SK-N-MC (cell line): ENCODE data around the gene DCUN1D5.
"Not testable (repeated sequence)": the region's sequence is repeated elsewhere in the genome, so short reads cannot be mapped to it uniquely, and the experiment has no call there.

ENCODE experiments used
- DNase-seq: peaks from one replicate; pipeline ENCODE4 v3.0.0-alpha.2; 2011; ENCODE audit warnings: low read depth, low spot score
- H3K27ac ChIP-seq: fragments of 200-600 bp; sonication (generic); 2 replicates; pipeline ENCODE4 v1.5.1; 2016; ENCODE audit warnings: mixed run types
- H3K36me3 ChIP-seq: fragments of 200-600 bp; sonication (generic); 2 replicates; pipeline ENCODE4 v1.6.1; 2017; ENCODE audit warnings: antibody characterized with exemption, low read length, mixed read lengths; ENCODE audit not compliant: insufficient read depth
- H3K4me3 ChIP-seq: fragments of 200-600 bp; sonication (generic); 2 replicates; pipeline ENCODE4 v1.5.1; 2016
- H3K9ac ChIP-seq: fragments of 200-600 bp; sonication (generic); 2 replicates; pipeline ENCODE4 v1.8.0; 2017; ENCODE audit warnings: mixed run types, mixed read lengths; ENCODE audit not compliant: insufficient read length
- H3K9me3 ChIP-seq: fragments of 200-600 bp; sonication (generic); 2 replicates; pipeline ENCODE4 v1.6.1; 2017; ENCODE audit warnings: low read depth, mild to moderate bottlenecking, antibody characterized with exemption, low read length, moderate library complexity, mixed read lengths
- EZH2 ChIP-seq: fragments of 200-600 bp; sonication (generic); IDR thresholded peaks from one replicate; pipeline ENCODE4 v1.6.1; 2017; ENCODE audit warnings: antibody characterized with exemption
- FOXP2 ChIP-seq: optimal IDR thresholded peaks from 2 replicates; pipeline ENCODE3; 2011; ENCODE audit warnings: mild to moderate bottlenecking, moderate library complexity; ENCODE audit not compliant: insufficient read depth; ENCODE audit errors: extremely low read length, control extremely low read depth
- POLR2AphosphoS5 ChIP-seq: IDR thresholded peaks from 2 replicates; pipeline ENCODE4 v1.6.1; 2012; ENCODE audit warnings: mild to moderate bottlenecking, low read depth, low read length, borderline replicate concordance

The DCUN1D5 gene

DNA sequence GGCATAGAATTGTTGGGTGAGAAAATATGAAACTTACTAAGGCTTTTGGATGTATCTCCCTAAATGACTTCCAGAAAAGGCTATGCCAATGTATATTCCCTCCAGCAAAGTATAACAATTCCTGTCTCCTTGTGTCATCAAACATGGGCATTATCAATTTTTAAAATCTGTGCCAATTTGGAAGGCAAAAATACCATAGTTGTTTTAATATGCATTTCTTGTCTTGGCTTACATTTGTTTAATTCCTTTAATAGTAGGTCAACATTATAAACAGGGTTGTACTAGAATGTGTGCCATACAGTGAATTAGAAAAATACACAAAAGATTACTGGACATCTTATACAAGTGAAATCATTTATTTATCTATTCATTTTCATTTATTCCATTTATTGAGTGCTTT is 41.6 kb downstream of the DCUN1D5 start:
- Histone ChIP-seq H3K9me3 (no peaks in the 10 kb centered on the region), H3K27ac (peak overlapping the region; percentile 37; the same call in 1 of the 2 replicates), H3K4me3 (no peak overlapping the region), H3K36me3 (no peaks in the 10 kb centered on the region), H3K9ac (no peak overlapping the region)
- no peak for DNase-seq
- TF ChIP-seq FOXP2 = no peak

DNA sequence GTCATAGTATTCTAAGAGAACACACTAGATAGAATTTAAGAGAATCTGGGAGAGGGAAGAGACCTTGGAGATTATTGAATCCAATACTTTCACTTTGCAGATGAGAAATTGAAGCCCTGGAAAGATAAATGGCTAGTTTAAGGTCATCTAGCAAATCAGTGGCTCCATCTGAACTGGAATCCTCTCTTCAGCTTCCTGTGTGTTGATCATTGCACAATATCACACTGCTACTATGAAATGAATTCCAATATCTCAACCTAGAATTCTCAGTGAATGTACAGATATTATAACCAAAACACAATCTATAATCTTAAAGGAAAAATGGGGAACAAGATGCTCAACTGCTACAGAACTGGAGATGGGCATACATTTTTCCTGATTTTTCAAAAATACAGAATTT is 44.1 kb downstream of the DCUN1D5 start:
- Histone ChIP-seq H3K9me3 (no peaks in the 10 kb centered on the region), H3K36me3 (no peaks in the 10 kb centered on the region), H3K4me3 (no peak overlapping the region), H3K9ac (no peak overlapping the region), H3K27ac (no peak overlapping the region)
- no peak for TF ChIP-seq EZH2
- TF ChIP-seq POLR2AphosphoS5 = no peak
- TF ChIP-seq FOXP2 = no peak
- no peak for DNase-seq

DNA sequence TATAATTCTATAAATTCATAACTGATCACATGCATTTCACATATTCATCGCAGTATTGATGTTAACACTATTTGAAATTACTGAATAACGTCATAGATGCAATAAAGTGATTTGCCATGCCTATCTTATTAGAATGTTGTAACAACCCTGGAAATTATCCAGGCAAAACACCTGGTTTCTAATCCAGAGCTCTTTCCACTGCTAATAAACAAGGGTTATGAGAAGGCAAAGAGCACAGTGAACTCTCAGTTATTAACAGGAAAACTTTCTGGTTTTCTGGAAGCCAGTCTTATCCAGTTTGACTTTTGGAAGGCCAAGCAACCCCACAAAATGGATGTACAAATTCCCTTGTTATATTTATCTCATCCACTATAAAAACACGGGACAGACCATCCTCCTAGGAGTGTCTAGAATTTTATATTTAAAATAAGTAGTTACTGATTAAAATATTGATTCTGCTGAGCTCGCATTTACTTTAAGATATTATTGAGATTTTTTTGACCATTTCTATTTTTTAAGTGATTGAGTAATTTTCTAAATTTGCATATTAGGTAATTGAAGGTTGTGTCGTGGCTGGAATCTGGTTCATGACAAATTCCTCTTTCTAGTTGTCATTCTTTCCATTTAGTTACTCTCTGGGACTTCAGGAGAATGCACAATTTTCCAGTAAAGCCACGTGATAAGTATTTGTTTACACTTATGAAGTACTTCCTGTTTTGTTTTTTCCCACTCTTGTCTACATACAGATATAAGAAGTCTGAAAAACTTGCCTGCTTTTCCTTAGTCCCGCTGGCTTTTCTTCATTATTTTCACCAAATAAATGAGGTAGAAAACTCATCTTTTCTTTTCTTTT is 47.9 kb downstream of the DCUN1D5 start:
- Histone ChIP-seq H3K36me3 (no peaks in the 10 kb centered on the region), H3K4me3 (no peak overlapping the region), H3K9me3 (no peaks in the 10 kb centered on the region), H3K27ac (no peak overlapping the region), H3K9ac (no peak overlapping the region)
- TF ChIP-seq POLR2AphosphoS5 (no peak), EZH2 (no peak), FOXP2 (no peak)
- no peak for DNase-seq

- peak overlapping the region; percentile 59 for H3K9ac ChIP-seq
- TF ChIP-seq FOXP2 = no peak
- no peak for TF ChIP-seq EZH2
- H3K27ac ChIP-seq = peak overlapping the region; percentile 91
- H3K36me3 ChIP-seq = no peaks in the 10 kb centered on the region
- no peaks in the 10 kb centered on the region for H3K9me3 ChIP-seq
- DNase-seq = peak; percentile 24
- H3K4me3 ChIP-seq = peak overlapping the region; percentile 60
Measured at GRCh38 chr11:103042161-103042560, 49.8 kb downstream of the DCUN1D5 start.

DNA sequence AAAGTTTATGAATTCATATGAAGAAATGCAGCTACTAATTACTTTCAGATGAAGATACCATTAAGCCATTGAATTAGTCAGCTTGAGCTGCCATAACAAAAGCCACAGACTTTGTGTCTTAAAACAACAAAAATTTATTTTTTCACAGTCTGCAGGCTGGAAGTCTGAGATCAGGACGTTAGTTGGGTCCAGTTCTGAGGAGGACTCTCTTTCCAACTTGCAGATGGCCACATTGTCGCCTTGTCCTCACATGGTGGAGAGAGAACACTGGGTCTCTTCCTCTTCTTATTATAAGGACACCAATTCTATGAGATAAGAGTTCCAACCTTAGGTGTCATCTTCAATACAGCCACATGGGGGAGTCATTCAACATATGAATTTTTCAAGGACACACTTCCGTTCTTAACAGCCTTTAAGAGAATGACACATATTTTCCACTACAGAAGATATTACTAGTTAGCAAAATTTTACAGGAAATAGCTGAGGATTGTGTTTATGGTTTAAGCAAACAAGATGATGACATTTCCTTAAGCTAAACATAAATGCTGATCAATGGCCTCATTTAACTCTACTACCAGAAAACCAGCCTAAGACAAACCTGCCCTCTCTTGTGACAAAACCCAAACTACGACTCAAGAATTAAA is 56.0 kb downstream of the DCUN1D5 start:
- Histone ChIP-seq H3K9me3 (no peaks in the 10 kb centered on the region), H3K9ac (peak overlapping the region; percentile 66), H3K4me3 (peak overlapping the region; percentile 64), H3K36me3 (no peaks in the 10 kb centered on the region), H3K27ac (peak overlapping the region; percentile 93)
- no peak for TF ChIP-seq EZH2
- TF ChIP-seq POLR2AphosphoS5 = no peak; the same call in 1 of the 2 replicates
- TF ChIP-seq FOXP2 = no peak
- DNase-seq = peak; percentile 94

DNA sequence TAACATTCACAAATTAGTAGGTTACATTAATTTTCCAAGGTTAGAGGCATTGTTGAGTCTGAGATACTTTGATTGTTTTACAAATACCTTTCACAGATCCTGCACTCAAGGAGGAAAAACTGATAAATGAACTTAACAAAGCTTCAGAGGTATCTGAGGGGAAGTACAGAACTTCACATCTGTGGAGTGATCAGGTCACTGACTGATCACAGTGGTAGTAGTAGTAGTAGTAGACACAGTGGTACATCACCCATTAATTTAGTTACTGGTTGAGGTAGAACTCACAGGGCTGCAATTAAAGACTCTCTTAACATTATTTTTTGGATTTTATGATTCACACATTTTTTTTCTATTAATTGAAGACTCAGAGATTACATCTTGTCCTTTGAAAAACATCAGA is 56.7 kb downstream of the DCUN1D5 start:
- H3K9ac ChIP-seq = no peak overlapping the region
- no peaks in the 10 kb centered on the region for H3K9me3 ChIP-seq
- TF ChIP-seq EZH2 = no peak
- TF ChIP-seq POLR2AphosphoS5 = no peak
- TF ChIP-seq FOXP2 = no peak
- no peak for DNase-seq
- H3K36me3 ChIP-seq = no peaks in the 10 kb centered on the region
- no peak overlapping the region for H3K27ac ChIP-seq
- H3K4me3 ChIP-seq = no peak overlapping the region

DNA sequence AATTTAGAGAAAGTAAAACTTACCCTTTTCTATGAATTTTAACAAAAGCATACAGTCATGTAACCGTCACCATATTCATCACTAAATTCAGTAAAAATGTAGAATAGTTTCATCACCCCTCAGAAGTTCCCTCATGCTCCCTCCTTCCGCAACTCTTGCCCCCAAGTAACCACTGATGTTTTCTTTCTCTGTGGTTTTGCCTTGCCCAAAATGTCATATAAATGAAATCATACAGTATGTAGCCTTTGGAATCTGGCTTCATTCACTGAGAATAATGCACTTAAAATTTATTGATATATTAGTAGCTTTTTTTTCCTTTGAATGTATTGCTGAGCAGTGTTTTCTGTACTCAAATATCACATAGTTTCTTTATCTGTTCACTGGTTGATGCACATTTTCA is 60.1 kb downstream of the DCUN1D5 start:
- no peaks in the 10 kb centered on the region for H3K9me3 ChIP-seq
- no peak for TF ChIP-seq EZH2
- TF ChIP-seq POLR2AphosphoS5 = no peak
- TF ChIP-seq FOXP2 = no peak
- H3K9ac ChIP-seq = no peak overlapping the region
- no peak overlapping the region for H3K27ac ChIP-seq
- no peak for DNase-seq
- H3K36me3 ChIP-seq = no peaks in the 10 kb centered on the region
- no peak overlapping the region for H3K4me3 ChIP-seq

DNA sequence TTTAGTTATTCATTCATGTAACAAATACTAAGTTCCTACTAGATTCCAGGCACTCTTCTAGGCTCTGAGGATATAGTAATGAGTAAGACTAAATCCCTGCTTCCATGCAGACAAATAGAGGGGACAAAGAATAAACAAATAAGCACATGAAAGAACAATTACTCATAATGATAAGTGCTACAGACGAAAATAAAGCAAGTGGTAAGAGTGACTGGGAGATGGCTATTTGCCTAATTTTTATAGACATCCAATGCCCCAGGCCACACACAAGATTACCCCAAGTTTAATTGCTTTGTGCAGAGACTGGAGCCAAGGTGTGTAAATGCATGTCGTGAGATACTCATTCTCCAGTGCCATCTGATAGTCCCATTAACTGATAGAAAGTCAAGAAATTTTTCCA is 62.6 kb downstream of the DCUN1D5 start:
- no peak overlapping the region for H3K4me3 ChIP-seq
- TF ChIP-seq POLR2AphosphoS5 (no peak), FOXP2 (no peak), EZH2 (no peak)
- no peak for DNase-seq
- no peaks in the 10 kb centered on the region for H3K36me3 ChIP-seq
- no peaks in the 10 kb centered on the region for H3K9me3 ChIP-seq
- no peak overlapping the region for H3K27ac ChIP-seq
- H3K9ac ChIP-seq = no peak overlapping the region

GRCh38 chr11:103028304-103029020 is 63.5 kb downstream of the DCUN1D5 start:
- H3K27ac ChIP-seq, H3K4me3 ChIP-seq, H3K9ac ChIP-seq, H3K9me3 ChIP-seq, DNase-seq, H3K36me3 ChIP-seq: not testable (repeated sequence)
